ENCODE measurements around the gene MSLN.

The MSLN gene

DNA sequence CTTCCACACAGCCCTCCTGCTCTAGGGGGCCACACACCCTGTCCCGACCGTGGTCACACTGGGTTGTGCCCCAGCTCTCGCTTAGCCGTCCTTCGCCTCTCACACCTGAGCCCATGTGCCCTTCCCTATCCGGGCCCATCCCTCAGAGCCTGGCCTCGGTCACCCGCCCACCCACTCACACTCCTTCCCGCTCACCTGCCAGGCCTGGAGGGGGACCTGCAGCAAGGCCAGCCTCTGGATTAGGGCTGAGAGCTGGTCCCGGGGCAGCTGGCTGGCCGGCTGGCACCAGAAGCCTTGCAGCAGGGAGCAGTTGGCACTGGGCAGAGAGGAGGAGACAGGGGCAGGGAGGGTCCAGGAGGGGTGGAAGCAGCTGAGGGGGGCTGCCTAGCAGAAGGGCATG lies 17.9 kb downstream of the MSLN start:
- Histone ChIP-seq H2AFZ (ENCODE audit: low read depth, low read length) (no peak overlapping the region), H3K9me3 (ENCODE audit: insufficient read depth, low read length, severe bottlenecking) (no peaks in the 10 kb centered on the region), H3K79me2 (ENCODE audit: insufficient read depth, low read length) (no peaks in the 10 kb centered on the region), H4K20me1 (ENCODE audit: insufficient read depth, low read length) (0 out of 2 replicates have a peak, but pooled peaks cover 2% of the 10 kb centered on the region), H3K9ac (ENCODE audit: low read depth, low read length) (no peak overlapping the region), H3K36me3 (ENCODE audit: insufficient read depth, low read length) (no peaks in the 10 kb centered on the region), H3K4me3 (ENCODE audit: low read depth in 1 of 2, low read length in 2 of 2) (no peak overlapping the region), H3K27ac (ENCODE audit: low read length) (no peak overlapping the region), H3K4me1 (ENCODE audit: insufficient read depth, low read length) (no peaks in the 10 kb centered on the region), H3K27me3 (ENCODE audit: insufficient read depth, low read length, poor library complexity) (no peaks in the 10 kb centered on the region), H3K4me2 (ENCODE audit: insufficient read depth, low read length) (no peak overlapping the region)
- no peak for DNase-seq
- ATAC-seq (ENCODE audit: insufficient read depth, low read depth): no peak
- TF ChIP-seq, protein P1, sequence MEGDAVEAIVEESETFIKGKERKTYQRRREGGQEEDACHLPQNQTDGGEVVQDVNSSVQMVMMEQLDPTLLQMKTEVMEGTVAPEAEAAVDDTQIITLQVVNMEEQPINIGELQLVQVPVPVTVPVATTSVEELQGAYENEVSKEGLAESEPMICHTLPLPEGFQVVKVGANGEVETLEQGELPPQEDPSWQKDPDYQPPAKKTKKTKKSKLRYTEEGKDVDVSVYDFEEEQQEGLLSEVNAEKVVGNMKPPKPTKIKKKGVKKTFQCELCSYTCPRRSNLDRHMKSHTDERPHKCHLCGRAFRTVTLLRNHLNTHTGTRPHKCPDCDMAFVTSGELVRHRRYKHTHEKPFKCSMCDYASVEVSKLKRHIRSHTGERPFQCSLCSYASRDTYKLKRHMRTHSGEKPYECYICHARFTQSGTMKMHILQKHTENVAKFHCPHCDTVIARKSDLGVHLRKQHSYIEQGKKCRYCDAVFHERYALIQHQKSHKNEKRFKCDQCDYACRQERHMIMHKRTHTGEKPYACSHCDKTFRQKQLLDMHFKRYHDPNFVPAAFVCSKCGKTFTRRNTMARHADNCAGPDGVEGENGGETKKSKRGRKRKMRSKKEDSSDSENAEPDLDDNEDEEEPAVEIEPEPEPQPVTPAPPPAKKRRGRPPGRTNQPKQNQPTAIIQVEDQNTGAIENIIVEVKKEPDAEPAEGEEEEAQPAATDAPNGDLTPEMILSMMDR (IDR thresholded peaks at IDR 0.05; ENCODE audit: borderline replicate concordance, extremely low read depth, low read length, poor library complexity, severe bottlenecking): no peak
- TF ChIP-seq EZH2 (IDR thresholded peaks at IDR 0.05; ENCODE audit: borderline replicate concordance, low read depth, low read length, severe bottlenecking): no peak

DNA sequence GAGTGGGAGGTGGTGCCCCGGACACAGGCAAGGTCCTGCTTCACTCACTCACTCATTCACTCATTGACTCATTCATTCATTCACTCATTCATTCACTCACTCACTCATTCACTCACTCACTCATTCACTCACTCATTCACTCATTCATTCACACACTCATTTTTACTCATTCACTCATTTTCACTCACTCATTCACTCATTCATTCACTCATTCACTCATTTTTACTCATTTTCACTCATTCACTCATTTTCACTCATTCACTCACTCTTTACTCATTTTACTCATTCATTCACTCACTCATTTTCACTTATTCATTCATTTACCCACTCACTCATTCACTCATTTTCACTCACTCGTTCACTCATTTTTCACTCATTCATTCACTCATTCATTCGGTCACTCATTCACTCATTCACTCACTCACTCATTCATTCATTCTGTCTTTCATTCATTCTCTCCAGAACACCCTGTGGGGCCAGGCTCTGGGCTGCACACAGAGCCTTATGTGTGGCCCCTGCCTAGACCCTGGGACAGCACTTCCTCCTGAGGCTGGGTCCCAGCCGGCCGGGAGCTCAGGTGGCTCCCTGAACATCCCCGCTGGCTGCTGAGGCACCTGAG lies 18.5 kb downstream of the MSLN start:
- no peak for DNase-seq
- Histone ChIP-seq H2AFZ (ENCODE audit: low read depth, low read length) (no peak overlapping the region), H3K79me2 (ENCODE audit: insufficient read depth, low read length) (no peaks in the 10 kb centered on the region), H4K20me1 (ENCODE audit: insufficient read depth, low read length) (peaks cover 2% of the 10 kb centered on the region; the same call in 1 of the 2 replicates), H3K27ac (ENCODE audit: low read length) (no peak overlapping the region), H3K4me3 (ENCODE audit: low read depth in 1 of 2, low read length in 2 of 2) (no peak overlapping the region), H3K4me2 (ENCODE audit: insufficient read depth, low read length) (no peak overlapping the region), H3K27me3 (ENCODE audit: insufficient read depth, low read length, poor library complexity) (no peaks in the 10 kb centered on the region), H3K9ac (ENCODE audit: low read depth, low read length) (no peak overlapping the region), H3K36me3 (ENCODE audit: insufficient read depth, low read length) (no peaks in the 10 kb centered on the region), H3K9me3 (ENCODE audit: insufficient read depth, low read length, severe bottlenecking) (no peaks in the 10 kb centered on the region), H3K4me1 (ENCODE audit: insufficient read depth, low read length) (no peaks in the 10 kb centered on the region)
- TF ChIP-seq, protein P1 (IDR thresholded peaks at IDR 0.05; ENCODE audit: borderline replicate concordance, extremely low read depth, low read length, poor library complexity, severe bottlenecking): no peak
- TF ChIP-seq EZH2 (IDR thresholded peaks at IDR 0.05; ENCODE audit: borderline replicate concordance, low read depth, low read length, severe bottlenecking): no peak
- no peak for ATAC-seq (ENCODE audit: insufficient read depth, low read depth)

DNA sequence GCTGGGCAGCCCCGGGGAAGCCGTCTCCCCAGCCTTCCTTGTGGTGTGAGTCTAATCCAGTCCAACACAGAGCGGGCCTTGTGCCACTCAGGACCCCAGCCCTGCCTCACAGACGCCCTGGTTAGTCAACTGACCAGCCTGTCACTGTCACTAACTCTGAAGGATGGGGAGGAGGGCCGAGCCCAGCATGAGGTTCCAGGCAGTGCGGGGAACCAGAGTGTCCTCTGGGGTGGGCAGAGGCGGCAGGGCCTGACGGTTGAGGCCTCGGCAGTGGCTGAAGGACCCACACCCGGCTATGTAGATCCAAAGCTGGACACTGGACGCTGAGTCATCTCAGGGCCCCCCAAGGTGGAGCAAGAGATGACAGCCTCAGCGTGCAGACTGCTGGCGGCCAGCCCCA lies 19.0 kb downstream of the MSLN start:
- no peak overlapping the region for H3K4me2 ChIP-seq (ENCODE audit: insufficient read depth, low read length)
- no peaks in the 10 kb centered on the region for H3K79me2 ChIP-seq (ENCODE audit: insufficient read depth, low read length)
- H3K27ac ChIP-seq (ENCODE audit: low read length): no peak overlapping the region
- DNase-seq: no peak
- no peak for ATAC-seq (ENCODE audit: insufficient read depth, low read depth)
- peaks cover 3% of the 10 kb centered on the region; the same call in 1 of the 2 replicates for H4K20me1 ChIP-seq (ENCODE audit: insufficient read depth, low read length)
- H3K27me3 ChIP-seq (ENCODE audit: insufficient read depth, low read length, poor library complexity): no peaks in the 10 kb centered on the region
- TF ChIP-seq, protein P1 (IDR thresholded peaks at IDR 0.05; ENCODE audit: borderline replicate concordance, extremely low read depth, low read length, poor library complexity, severe bottlenecking): no peak
- no peak for TF ChIP-seq EZH2 (IDR thresholded peaks at IDR 0.05; ENCODE audit: borderline replicate concordance, low read depth, low read length, severe bottlenecking)
- no peak overlapping the region for H3K9ac ChIP-seq (ENCODE audit: low read depth, low read length)
- no peaks in the 10 kb centered on the region for H3K9me3 ChIP-seq (ENCODE audit: insufficient read depth, low read length, severe bottlenecking)
- no peaks in the 10 kb centered on the region for H3K36me3 ChIP-seq (ENCODE audit: insufficient read depth, low read length)
- H3K4me1 ChIP-seq (ENCODE audit: insufficient read depth, low read length): no peaks in the 10 kb centered on the region
- no peak overlapping the region for H2AFZ ChIP-seq (ENCODE audit: low read depth, low read length)
- no peak overlapping the region for H3K4me3 ChIP-seq (ENCODE audit: low read depth in 1 of 2, low read length in 2 of 2)
